Measurements from ENCODE around the gene PRRT3.
A peak's percentile ranks its signal among the peaks of the same experiment; 100 is the strongest.

Gene PRRT3

GRCh38 chr3:9955611-9956352 lies 3.6 kb upstream of the PRRT3 start:
- in situ Hi-C loops (cut with MboI; ENCODE audit: low pct_unique_long_range_greater_than_20kb, low sequenced_read_pairs, unreplicated experiment), result no loop called here
- DNase-seq (ENCODE audit: low spot score), result no peak
- no peak for TF ChIP-seq CTCF (IDR thresholded peaks at IDR 0.05; ENCODE audit: extremely low read depth, insufficient read depth, missing control alignments)

- TF ChIP-seq CTCF (IDR thresholded peaks at IDR 0.05; ENCODE audit: extremely low read depth, insufficient read depth, missing control alignments), result no peak
- DNase-seq (ENCODE audit: low spot score), result no peak
- in situ Hi-C loops (cut with MboI; ENCODE audit: low pct_unique_long_range_greater_than_20kb, low sequenced_read_pairs, unreplicated experiment), result no loop called here
Observed at GRCh38 chr3:9955067-9955502, 2.9 kb upstream of the PRRT3 start.

- in situ Hi-C loops (cut with MboI; ENCODE audit: low pct_unique_long_range_greater_than_20kb, low sequenced_read_pairs, unreplicated experiment), result no loop called here
- TF ChIP-seq CTCF (IDR thresholded peaks at IDR 0.05; ENCODE audit: extremely low read depth, insufficient read depth, missing control alignments), result no peak
- no peak for DNase-seq (ENCODE audit: low spot score)
Observed at GRCh38 chr3:9951598-9951961, 628 bp downstream of the PRRT3 start.

- no peak for TF ChIP-seq CTCF (IDR thresholded peaks at IDR 0.05; ENCODE audit: extremely low read depth, insufficient read depth, missing control alignments)
- DNase-seq (ENCODE audit: low spot score), result peak; percentile 83
- in situ Hi-C loops (cut with MboI; ENCODE audit: low pct_unique_long_range_greater_than_20kb, low sequenced_read_pairs, unreplicated experiment), result no loop called here
Observed at GRCh38 chr3:9951126-9951525, 1.1 kb downstream of the PRRT3 start.

- no peak for DNase-seq (ENCODE audit: low spot score)
- in situ Hi-C loops (cut with MboI; ENCODE audit: low pct_unique_long_range_greater_than_20kb, low sequenced_read_pairs, unreplicated experiment), result no loop called here
- no peak for TF ChIP-seq CTCF (IDR thresholded peaks at IDR 0.05; ENCODE audit: extremely low read depth, insufficient read depth, missing control alignments)
Observed at GRCh38 chr3:9949626-9950025, 2.6 kb downstream of the PRRT3 start.

GRCh38 chr3:9949115-9949514 lies 3.1 kb downstream of the PRRT3 start:
- TF ChIP-seq CTCF (IDR thresholded peaks at IDR 0.05; ENCODE audit: extremely low read depth, insufficient read depth, missing control alignments), result no peak
- DNase-seq (ENCODE audit: low spot score), result no peak
- in situ Hi-C loops (cut with MboI; ENCODE audit: low pct_unique_long_range_greater_than_20kb, low sequenced_read_pairs, unreplicated experiment), result no loop called here
